A549 (cell line): ENCODE measurements around the gene FOXD3. TPM values are rescaled to one million over a fixed set of nuclear protein-coding genes. Genes with fewer than 3 reads are reported as not detected.

Experiments used
- ATAC-seq, 2 experiments: fragments of 200-7000 bp in 1 of 2; fragments of >200 bp in 1 of 2; cut with Nextera tagmentation in 1 of 2; cut with Tn5 transposase in 1 of 2; 3 replicates each; pipeline versions ENCODE4 v1.8.0 to v1.9.1; 2018 to 2020; ENCODE audit warnings: mild to moderate bottlenecking in 1 of 2, moderate library complexity in 1 of 2
- CTCF ChIA-PET: fragments of 300-600 bp; sonication (Branson Sonifier 250); formaldehyde crosslinking; extraction: SDS; loops from one replicate; lab custom pipeline; 2021; ENCODE audit warnings: antibody characterized with exemption, inconsistent platforms; lab: Yijun Ruan, JAX
- POLR2A ChIA-PET: fragments of 350-600 bp; formaldehyde crosslinking; extraction: SDS; loops from one replicate; lab custom pipeline; 2021; ENCODE audit warnings: antibody characterized with exemption, inconsistent platforms; lab: Yijun Ruan, JAX
- DNase-seq, 2 experiments: peaks; one replicate each; pipeline versions ENCODE4 v3.0.0 to v3.0.0-alpha.2; 2011 to 2016; ENCODE audit warnings: low read depth in 1 of 2, low spot score in 1 of 2
- FAIRE-seq: peaks from 2 replicates; lab custom pipeline; 2011; peaks lifted over from hg19 to GRCh38; lab: Jason Lieb, UNC
- H3K27ac ChIP-seq, 2 experiments: fragments of >200 bp; sonication (Bioruptor Twin); formaldehyde crosslinking; 3 replicates each; pipeline ENCODE4 v1.5.1; 2016 to 2017
- H3K4me1 ChIP-seq: fragments of >200 bp; sonication (Bioruptor Twin); formaldehyde crosslinking; 3 replicates; pipeline ENCODE4 v1.6.1; 2016
- H3K4me2 ChIP-seq: fragments of >200 bp; sonication (Bioruptor Twin); formaldehyde crosslinking; 3 replicates; pipeline ENCODE4 v1.6.1; 2016
- H3K4me3 ChIP-seq: fragments of >200 bp; sonication (Bioruptor Twin); formaldehyde crosslinking; 3 replicates; pipeline ENCODE4 v1.5.1; 2016
- H3K9me3 ChIP-seq: fragments of >200 bp; sonication (Bioruptor Twin); formaldehyde crosslinking; 3 replicates; pipeline ENCODE4 v1.6.1; 2016
- BHLHE40 ChIP-seq: IDR thresholded peaks from 2 replicates; pipeline ENCODE4 v1.6.1; 2012; ENCODE audit warnings: low read depth, low read length, inconsistent platforms
- CBX8 ChIP-seq: fragments of 200-600 bp; sonication (generic); IDR thresholded peaks from 2 replicates; pipeline ENCODE4 v1.6.1; 2016
- CHD2 ChIP-seq: fragments of 150-350 bp; IDR thresholded peaks from 2 replicates; pipeline ENCODE4 v1.6.1; 2014; ENCODE audit warnings: low read length; ENCODE audit not compliant: partially characterized antibody
- HEYL ChIP-seq: fragments of 250-450 bp; sonication (Bioruptor Pico); IDR thresholded peaks from 2 replicates; pipeline ENCODE4 v1.8.0; 2021; ENCODE audit warnings: mild to moderate bottlenecking, moderate library complexity
- HOXA7 ChIP-seq: fragments of 250-450 bp; sonication (Bioruptor Pico); IDR thresholded peaks from 2 replicates; pipeline ENCODE4 v1.5.0; 2020; ENCODE audit warnings: mild to moderate bottlenecking, moderate library complexity
- JUNB ChIP-seq: fragments of >200 bp; sonication (Bioruptor Twin); formaldehyde crosslinking; IDR thresholded peaks from 2 replicates; pipeline ENCODE4 v1.6.1; 2016
- MAZ ChIP-seq: fragments of 150-350 bp; IDR thresholded peaks from 2 replicates; pipeline ENCODE4 v1.6.1; 2014; ENCODE audit warnings: antibody characterized with exemption, low read depth, low read length, borderline replicate concordance
- MYC ChIP-seq: IDR thresholded peaks from 2 replicates; pipeline ENCODE4 v1.6.1; 2012; ENCODE audit warnings: mild to moderate bottlenecking, inconsistent platforms, low read length, improper control_type of control experiment, borderline replicate concordance
- NPAS2 ChIP-seq: fragments of 250-450 bp; sonication (Bioruptor Pico); IDR thresholded peaks from 2 replicates; pipeline ENCODE4 v1.8.0; 2022; ENCODE audit warnings: mild to moderate bottlenecking, moderate library complexity, borderline replicate concordance
- POLR2A ChIP-seq: IDR thresholded peaks from 2 replicates; pipeline ENCODE4 v1.6.1; 2012; ENCODE audit warnings: mild to moderate bottlenecking, low read length
- RFX5 ChIP-seq: fragments of 450-650 bp; IDR thresholded peaks from 2 replicates; pipeline ENCODE4 v1.7.1; 2014; ENCODE audit warnings: antibody characterized with exemption, mild to moderate bottlenecking, moderate library complexity
- RNF2 ChIP-seq: fragments of 200-600 bp; sonication (generic); IDR thresholded peaks from 2 replicates; pipeline ENCODE4 v1.6.1; 2016; ENCODE audit warnings: low read depth, mild to moderate bottlenecking, antibody characterized with exemption, moderate library complexity, borderline replicate concordance
- SREBF2 ChIP-seq: fragments of 450-650 bp; IDR thresholded peaks from 2 replicates; pipeline ENCODE4 v1.6.1; 2014; ENCODE audit warnings: mild to moderate bottlenecking, moderate library complexity
- ZFP36 ChIP-seq: fragments of 450-650 bp; IDR thresholded peaks from 2 replicates; pipeline ENCODE4 v1.6.1; 2014; ENCODE audit warnings: borderline replicate concordance; ENCODE audit not compliant: partially characterized antibody
- ZNF302 ChIP-seq: fragments of 250-450 bp; sonication (Bioruptor Pico); IDR thresholded peaks from 2 replicates; pipeline ENCODE4 v1.9.0; 2021; ENCODE audit warnings: inconsistent platforms, mild to moderate bottlenecking, moderate library complexity
- ZSCAN20 ChIP-seq: fragments of 250-450 bp; sonication (Bioruptor Pico); IDR thresholded peaks from 2 replicates; pipeline ENCODE4 v1.8.0; 2022; ENCODE audit warnings: mild to moderate bottlenecking, moderate library complexity
- WGBS: methylation state at CpG from one replicate; pipeline ENCODE4 v1.1.6; 2017; ENCODE audit errors: missing lambda C conversion rate; 5-methylcytosine and 5-hydroxymethylcytosine counted together
- polyA plus RNA-seq, 4 experiments: library from polyadenylated mRNA; depleted of rRNA in 3 of 4; stranded (reverse); fragments of >200 nt; fragmentation: RNase III in 1 of 4; extraction: RNeasy Plus Mini Kit Qiagen cat#74134 plus additional on column Dnase treatment in 1 of 4; gene quantifications; 2 replicates in 3 of 4; 3 replicates in 1 of 4; pipeline ENCODE4 v1.2.3, GENCODE V29; 2011 to 2017
- TF ChIP-seq, protein P1 (sequence below): fragments of 150-350 bp; IDR thresholded peaks from 2 replicates; pipeline ENCODE4 v1.6.1; 2014; ENCODE audit warnings: low read depth, mild to moderate bottlenecking, low read length
- TF ChIP-seq, protein P2 (sequence below): fragments of >200 bp; sonication (Bioruptor Twin); formaldehyde crosslinking; IDR thresholded peaks from 3 replicates; pipeline ENCODE4 v1.5.1; 2016
- TF ChIP-seq, protein P3 (sequence below): fragments of 450-650 bp; IDR thresholded peaks from 2 replicates; pipeline ENCODE4 v1.6.1; 2014; ENCODE audit warnings: antibody characterized with exemption
- TF ChIP-seq, protein P4 (sequence below): IDR thresholded peaks from 2 replicates; pipeline ENCODE4 v1.6.1; 2012
- TF ChIP-seq, protein P5 (sequence below): fragments of 250-450 bp; sonication (Bioruptor Pico); IDR thresholded peaks from 2 replicates; pipeline ENCODE4 v1.5.0; 2020; ENCODE audit warnings: low read depth, mild to moderate bottlenecking, moderate library complexity
- TF ChIP-seq, protein P6 (sequence below): fragments of 200-600 bp; sonication (generic); IDR thresholded peaks from 2 replicates; pipeline ENCODE4 v1.6.1; 2016; ENCODE audit warnings: antibody characterized with exemption, mild to moderate bottlenecking, moderate library complexity
- TF ChIP-seq, protein P7 (sequence below): IDR thresholded peaks from 2 replicates; pipeline ENCODE4 v1.6.1; 2012; ENCODE audit warnings: low read depth, borderline replicate concordance

The FOXD3 gene
- polyA plus RNA-seq, 2 of the 4 experiments (the other 2 are of a cell fraction), result 0.09 to 0.34 TPM

DNA sequence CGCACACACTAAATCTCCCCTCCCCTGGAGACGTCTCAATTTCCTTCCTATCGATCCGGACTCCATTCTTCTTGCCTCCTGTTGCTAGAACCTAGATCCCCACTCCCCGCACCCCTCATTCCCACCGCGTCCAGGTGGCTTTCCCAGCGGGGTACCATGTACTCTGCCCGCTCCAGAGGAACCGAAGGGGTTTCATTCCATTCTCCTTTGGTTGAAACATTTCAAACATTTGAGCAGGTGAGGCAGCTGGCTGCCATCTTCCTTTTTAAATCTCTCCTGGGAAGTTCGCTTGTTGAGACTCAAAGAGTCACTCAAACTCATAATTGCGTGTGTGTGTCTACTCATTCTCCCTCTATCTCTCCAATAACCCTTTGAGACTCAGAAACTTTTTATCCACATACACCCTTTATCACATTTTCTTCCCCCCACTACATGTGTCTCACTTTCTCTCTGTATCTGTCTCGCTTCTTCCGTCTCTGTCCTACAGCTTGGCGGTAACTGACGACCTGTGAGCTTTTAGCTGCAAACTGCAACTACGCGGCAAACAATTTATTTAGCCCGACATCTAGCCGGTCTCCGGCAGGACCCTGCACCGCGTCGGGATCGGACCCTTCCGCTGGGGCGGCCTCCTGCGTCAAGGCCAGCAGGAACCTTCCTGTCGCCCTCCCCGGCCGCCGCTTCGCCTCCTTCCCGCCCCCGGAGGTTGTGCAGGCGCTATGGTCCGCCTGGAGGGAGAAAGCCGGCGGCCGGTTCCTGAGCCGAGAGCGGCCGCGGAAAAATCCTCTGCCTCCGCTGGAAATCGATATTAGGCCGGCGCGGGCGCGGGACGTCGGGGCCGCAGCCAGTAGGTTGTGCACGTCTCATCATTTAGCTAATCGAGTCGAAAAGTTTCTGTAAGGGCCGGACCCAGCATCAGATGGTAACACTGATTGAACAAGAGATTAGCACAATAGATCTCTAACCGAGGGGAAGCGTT is 3.0 kb upstream of the FOXD3 start:
- TF ChIP-seq HOXA7 (CRISPR knock-in tag) (no peak), SREBF2 (no peak), CHD2 (no peak), JUNB (no peak), ZFP36 (no peak), HEYL (CRISPR knock-in tag) (no peak), NPAS2 (CRISPR knock-in tag) (no peak), BHLHE40 (no peak)
- TF ChIP-seq, protein P1, sequence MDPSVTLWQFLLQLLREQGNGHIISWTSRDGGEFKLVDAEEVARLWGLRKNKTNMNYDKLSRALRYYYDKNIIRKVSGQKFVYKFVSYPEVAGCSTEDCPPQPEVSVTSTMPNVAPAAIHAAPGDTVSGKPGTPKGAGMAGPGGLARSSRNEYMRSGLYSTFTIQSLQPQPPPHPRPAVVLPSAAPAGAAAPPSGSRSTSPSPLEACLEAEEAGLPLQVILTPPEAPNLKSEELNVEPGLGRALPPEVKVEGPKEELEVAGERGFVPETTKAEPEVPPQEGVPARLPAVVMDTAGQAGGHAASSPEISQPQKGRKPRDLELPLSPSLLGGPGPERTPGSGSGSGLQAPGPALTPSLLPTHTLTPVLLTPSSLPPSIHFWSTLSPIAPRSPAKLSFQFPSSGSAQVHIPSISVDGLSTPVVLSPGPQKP, result no peak
- TF ChIP-seq, protein P2, sequence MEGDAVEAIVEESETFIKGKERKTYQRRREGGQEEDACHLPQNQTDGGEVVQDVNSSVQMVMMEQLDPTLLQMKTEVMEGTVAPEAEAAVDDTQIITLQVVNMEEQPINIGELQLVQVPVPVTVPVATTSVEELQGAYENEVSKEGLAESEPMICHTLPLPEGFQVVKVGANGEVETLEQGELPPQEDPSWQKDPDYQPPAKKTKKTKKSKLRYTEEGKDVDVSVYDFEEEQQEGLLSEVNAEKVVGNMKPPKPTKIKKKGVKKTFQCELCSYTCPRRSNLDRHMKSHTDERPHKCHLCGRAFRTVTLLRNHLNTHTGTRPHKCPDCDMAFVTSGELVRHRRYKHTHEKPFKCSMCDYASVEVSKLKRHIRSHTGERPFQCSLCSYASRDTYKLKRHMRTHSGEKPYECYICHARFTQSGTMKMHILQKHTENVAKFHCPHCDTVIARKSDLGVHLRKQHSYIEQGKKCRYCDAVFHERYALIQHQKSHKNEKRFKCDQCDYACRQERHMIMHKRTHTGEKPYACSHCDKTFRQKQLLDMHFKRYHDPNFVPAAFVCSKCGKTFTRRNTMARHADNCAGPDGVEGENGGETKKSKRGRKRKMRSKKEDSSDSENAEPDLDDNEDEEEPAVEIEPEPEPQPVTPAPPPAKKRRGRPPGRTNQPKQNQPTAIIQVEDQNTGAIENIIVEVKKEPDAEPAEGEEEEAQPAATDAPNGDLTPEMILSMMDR, result no peak
- TF ChIP-seq, protein P3, sequence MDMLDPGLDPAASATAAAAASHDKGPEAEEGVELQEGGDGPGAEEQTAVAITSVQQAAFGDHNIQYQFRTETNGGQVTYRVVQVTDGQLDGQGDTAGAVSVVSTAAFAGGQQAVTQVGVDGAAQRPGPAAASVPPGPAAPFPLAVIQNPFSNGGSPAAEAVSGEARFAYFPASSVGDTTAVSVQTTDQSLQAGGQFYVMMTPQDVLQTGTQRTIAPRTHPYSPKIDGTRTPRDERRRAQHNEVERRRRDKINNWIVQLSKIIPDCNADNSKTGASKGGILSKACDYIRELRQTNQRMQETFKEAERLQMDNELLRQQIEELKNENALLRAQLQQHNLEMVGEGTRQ, result no peak
- H3K9me3 ChIP-seq, result no peaks in the 10 kb centered on the region
- H3K4me2 ChIP-seq, result no peak overlapping the region
- H3K27ac ChIP-seq, result no peak overlapping the region
- peaks cover 4% of the 10 kb centered on the region; the same call in 1 of the 3 replicates for H3K4me1 ChIP-seq
- no peak for DNase-seq
- POLR2A ChIA-PET, result interaction anchor here (0.6 kb wide), 1 partner anchor 171 kb away, joined by 4 read pairs; no protein-coding TSS in a partner anchor
- CTCF ChIA-PET, result interaction anchor here (0.9 kb wide), 1 partner anchor 8 kb away, joined by 3 read pairs; no protein-coding TSS in a partner anchor
- WGBS, result 93% methylated on average over 60 of the region's 60 CpGs
- FAIRE-seq, result no peak
- no peak overlapping the region for H3K4me3 ChIP-seq
- ATAC-seq, result no peak

DNA sequence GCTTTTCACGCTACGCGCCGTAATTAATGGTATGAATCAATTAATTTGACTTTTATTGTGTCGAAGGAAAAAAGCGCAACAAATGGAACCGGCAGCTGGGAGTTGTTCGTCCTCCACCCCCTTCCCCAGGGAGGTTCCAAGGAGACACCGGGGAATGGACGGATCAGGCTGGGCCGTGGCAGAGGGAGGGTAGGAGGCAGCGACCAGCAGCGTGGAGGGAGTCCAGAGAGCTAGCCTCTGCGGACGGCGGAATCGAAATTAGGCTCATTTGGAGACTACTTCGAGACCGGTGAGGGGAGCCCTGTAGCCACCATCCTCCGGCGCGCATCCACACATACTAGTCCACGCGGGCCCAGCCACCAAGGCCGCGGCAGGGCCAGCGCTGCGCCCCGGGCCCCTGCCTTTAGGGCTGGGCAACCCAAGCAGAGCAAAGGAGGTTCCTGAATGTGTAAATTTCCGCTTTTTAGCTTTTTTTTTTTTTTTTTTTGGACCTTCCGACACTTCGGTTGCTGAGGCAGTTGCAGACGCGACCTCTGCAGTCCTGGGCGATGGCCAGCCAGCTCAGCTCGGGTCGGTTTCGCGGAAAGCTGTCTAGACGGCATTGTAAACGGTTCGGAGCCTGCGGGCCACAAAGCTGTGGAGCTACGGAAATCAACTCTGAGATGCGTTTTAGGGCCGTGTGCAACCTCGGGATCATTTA is 2.2 kb upstream of the FOXD3 start:
- CTCF ChIA-PET, result no interaction called here
- ATAC-seq, result no peak

More for the DNA sequence above, 2.2 kb upstream of the FOXD3 start:
- no peak for FAIRE-seq
- H3K4me1 ChIP-seq, result peaks cover 4% of the 10 kb centered on the region; the same call in 1 of the 3 replicates
- H3K9me3 ChIP-seq, result no peaks in the 10 kb centered on the region
- TF ChIP-seq CHD2 (no peak), ZNF302 (no peak), NPAS2 (CRISPR knock-in tag) (no peak), RNF2 (no peak), HEYL (CRISPR knock-in tag) (no peak), MYC (no peak), RFX5 (no peak), CBX8 (no peak), POLR2A (no peak), MAZ (no peak), ZSCAN20 (CRISPR knock-in tag) (no peak), JUNB (no peak), SREBF2 (no peak)
- TF ChIP-seq, protein P4, sequence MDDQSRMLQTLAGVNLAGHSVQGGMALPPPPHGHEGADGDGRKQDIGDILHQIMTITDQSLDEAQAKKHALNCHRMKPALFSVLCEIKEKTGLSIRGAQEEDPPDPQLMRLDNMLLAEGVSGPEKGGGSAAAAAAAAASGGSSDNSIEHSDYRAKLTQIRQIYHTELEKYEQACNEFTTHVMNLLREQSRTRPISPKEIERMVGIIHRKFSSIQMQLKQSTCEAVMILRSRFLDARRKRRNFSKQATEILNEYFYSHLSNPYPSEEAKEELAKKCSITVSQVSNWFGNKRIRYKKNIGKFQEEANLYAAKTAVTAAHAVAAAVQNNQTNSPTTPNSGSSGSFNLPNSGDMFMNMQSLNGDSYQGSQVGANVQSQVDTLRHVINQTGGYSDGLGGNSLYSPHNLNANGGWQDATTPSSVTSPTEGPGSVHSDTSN, result no peak
- TF ChIP-seq, protein P5, sequence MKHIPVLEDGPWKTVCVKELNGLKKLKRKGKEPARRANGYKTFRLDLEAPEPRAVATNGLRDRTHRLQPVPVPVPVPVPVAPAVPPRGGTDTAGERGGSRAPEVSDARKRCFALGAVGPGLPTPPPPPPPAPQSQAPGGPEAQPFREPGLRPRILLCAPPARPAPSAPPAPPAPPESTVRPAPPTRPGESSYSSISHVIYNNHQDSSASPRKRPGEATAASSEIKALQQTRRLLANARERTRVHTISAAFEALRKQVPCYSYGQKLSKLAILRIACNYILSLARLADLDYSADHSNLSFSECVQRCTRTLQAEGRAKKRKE (CRISPR knock-in tag), result no peak
- TF ChIP-seq, protein P6, sequence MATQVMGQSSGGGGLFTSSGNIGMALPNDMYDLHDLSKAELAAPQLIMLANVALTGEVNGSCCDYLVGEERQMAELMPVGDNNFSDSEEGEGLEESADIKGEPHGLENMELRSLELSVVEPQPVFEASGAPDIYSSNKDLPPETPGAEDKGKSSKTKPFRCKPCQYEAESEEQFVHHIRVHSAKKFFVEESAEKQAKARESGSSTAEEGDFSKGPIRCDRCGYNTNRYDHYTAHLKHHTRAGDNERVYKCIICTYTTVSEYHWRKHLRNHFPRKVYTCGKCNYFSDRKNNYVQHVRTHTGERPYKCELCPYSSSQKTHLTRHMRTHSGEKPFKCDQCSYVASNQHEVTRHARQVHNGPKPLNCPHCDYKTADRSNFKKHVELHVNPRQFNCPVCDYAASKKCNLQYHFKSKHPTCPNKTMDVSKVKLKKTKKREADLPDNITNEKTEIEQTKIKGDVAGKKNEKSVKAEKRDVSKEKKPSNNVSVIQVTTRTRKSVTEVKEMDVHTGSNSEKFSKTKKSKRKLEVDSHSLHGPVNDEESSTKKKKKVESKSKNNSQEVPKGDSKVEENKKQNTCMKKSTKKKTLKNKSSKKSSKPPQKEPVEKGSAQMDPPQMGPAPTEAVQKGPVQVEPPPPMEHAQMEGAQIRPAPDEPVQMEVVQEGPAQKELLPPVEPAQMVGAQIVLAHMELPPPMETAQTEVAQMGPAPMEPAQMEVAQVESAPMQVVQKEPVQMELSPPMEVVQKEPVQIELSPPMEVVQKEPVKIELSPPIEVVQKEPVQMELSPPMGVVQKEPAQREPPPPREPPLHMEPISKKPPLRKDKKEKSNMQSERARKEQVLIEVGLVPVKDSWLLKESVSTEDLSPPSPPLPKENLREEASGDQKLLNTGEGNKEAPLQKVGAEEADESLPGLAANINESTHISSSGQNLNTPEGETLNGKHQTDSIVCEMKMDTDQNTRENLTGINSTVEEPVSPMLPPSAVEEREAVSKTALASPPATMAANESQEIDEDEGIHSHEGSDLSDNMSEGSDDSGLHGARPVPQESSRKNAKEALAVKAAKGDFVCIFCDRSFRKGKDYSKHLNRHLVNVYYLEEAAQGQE, result no peak
- TF ChIP-seq, protein P7, sequence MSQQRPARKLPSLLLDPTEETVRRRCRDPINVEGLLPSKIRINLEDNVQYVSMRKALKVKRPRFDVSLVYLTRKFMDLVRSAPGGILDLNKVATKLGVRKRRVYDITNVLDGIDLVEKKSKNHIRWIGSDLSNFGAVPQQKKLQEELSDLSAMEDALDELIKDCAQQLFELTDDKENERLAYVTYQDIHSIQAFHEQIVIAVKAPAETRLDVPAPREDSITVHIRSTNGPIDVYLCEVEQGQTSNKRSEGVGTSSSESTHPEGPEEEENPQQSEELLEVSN, result no peak
- no peak overlapping the region for H3K4me3 ChIP-seq
- no peak overlapping the region for H3K4me2 ChIP-seq
- 92% methylated on average over 47 of the region's 47 CpGs for WGBS
- H3K27ac ChIP-seq, result no peak overlapping the region
- DNase-seq, result no peak
- POLR2A ChIA-PET, result interaction anchor here (0.6 kb wide), 1 partner anchor 171 kb away, joined by 4 read pairs; no protein-coding TSS in a partner anchor
